Measurements from ENCODE around the gene PNPLA3. TPM values are rescaled to one million over a fixed set of nuclear protein-coding genes. Genes with fewer than 3 reads are reported as not detected.

The PNPLA3 gene
- total RNA-seq, 1 experiment from 2014 or later: 19.8 TPM

DNA sequence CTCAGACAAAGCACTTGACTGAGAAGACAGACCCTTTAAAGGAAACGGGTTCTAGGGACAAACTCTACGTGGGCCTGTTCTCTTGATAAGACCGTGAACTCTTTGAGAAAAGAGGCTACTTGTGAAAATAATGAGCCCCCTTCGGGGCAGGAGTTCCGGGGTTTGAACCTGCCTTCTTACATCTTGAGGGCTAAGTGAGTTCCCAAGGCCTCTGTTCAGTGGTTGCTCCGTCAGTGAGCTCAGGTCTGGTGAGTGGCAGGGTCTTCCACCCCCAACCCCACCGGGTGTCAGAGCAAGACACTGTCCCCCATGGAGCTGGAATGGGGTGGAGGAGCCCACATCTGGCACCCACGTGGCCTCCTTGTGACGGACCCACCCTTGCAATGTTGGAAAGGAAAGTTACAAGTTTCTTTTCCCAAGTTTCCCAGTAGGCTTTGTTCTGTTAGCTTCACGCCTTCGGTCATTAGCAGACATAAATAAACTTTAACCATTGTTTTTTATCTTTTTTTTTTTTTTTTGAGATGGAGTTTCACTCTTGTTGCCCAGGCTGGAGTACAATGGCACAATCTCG, 25.3 kb downstream of the PNPLA3 start (continued):
- TF ChIP-seq, protein P1, sequence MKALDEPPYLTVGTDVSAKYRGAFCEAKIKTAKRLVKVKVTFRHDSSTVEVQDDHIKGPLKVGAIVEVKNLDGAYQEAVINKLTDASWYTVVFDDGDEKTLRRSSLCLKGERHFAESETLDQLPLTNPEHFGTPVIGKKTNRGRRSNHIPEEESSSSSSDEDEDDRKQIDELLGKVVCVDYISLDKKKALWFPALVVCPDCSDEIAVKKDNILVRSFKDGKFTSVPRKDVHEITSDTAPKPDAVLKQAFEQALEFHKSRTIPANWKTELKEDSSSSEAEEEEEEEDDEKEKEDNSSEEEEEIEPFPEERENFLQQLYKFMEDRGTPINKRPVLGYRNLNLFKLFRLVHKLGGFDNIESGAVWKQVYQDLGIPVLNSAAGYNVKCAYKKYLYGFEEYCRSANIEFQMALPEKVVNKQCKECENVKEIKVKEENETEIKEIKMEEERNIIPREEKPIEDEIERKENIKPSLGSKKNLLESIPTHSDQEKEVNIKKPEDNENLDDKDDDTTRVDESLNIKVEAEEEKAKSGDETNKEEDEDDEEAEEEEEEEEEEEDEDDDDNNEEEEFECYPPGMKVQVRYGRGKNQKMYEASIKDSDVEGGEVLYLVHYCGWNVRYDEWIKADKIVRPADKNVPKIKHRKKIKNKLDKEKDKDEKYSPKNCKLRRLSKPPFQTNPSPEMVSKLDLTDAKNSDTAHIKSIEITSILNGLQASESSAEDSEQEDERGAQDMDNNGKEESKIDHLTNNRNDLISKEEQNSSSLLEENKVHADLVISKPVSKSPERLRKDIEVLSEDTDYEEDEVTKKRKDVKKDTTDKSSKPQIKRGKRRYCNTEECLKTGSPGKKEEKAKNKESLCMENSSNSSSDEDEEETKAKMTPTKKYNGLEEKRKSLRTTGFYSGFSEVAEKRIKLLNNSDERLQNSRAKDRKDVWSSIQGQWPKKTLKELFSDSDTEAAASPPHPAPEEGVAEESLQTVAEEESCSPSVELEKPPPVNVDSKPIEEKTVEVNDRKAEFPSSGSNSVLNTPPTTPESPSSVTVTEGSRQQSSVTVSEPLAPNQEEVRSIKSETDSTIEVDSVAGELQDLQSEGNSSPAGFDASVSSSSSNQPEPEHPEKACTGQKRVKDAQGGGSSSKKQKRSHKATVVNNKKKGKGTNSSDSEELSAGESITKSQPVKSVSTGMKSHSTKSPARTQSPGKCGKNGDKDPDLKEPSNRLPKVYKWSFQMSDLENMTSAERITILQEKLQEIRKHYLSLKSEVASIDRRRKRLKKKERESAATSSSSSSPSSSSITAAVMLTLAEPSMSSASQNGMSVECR (CRISPR knock-in tag; IDR thresholded peaks at IDR 0.05; ENCODE audit: borderline replicate concordance): no peak

DNA sequence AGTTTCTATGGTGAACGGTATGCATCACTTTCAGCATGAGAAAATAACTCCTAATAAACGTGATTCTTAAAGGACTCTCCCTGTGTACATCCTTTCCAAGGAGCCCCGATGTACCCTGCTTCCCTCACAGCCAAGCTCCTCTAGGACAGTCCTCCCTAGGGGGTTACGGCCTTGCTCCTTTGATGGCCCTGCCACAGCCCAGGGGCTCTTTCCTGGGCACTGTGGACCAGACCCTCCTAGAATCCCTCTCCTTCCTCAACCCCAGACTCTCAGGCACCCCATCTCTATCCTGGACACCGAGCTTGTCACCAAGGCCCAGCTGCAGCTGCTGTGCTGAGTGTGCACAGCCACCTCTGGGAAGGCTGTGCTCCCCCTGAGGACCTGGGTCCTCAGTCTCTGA, 27.8 kb downstream of the PNPLA3 start:
- Mint-ChIP-seq H3K27me3 (ENCODE audit: low read depth) (no peaks in the 10 kb centered on the region), H3K27ac (peak overlapping the region; percentile 47), H3K4me3 (no peak overlapping the region), H3K36me3 (peaks cover 16% of the 10 kb centered on the region), H3K9me3 (no peaks in the 10 kb centered on the region), H3K4me1 (peaks cover 15% of the 10 kb centered on the region)
- ChIA-PET POLR2A (no interaction called here), CTCF (interaction anchor here (1.2 to 2.6 kb wide), 4 partner anchors 29 to 674 kb away, joined by 3 to 14 read pairs (median 4); no protein-coding TSS in a partner anchor)
- no peak for DNase-seq (ENCODE audit: low spot score)
- no peak for ATAC-seq
- TF ChIP-seq ZNF396 (CRISPR knock-in tag; IDR thresholded peaks at IDR 0.05; ENCODE audit: borderline replicate concordance) (no peak), ELF4 (CRISPR knock-in tag; IDR thresholded peaks at IDR 0.05; ENCODE audit: low read depth) (no peak), JAZF1 (CRISPR knock-in tag; IDR thresholded peaks at IDR 0.05) (no peak), NR3C1 (CRISPR knock-in tag; conservative IDR thresholded peaks at IDR 0.05; ENCODE audit: low read depth) (no peak), SP1 (CRISPR knock-in tag; conservative IDR thresholded peaks at IDR 0.05) (no peak), ZNF317 (CRISPR knock-in tag; IDR thresholded peaks at IDR 0.05; ENCODE audit: borderline replicate concordance, low read depth) (no peak), NFATC4 (CRISPR knock-in tag; IDR thresholded peaks at IDR 0.05) (no peak), GABPB1 (CRISPR knock-in tag; IDR thresholded peaks at IDR 0.05) (no peak), CREM (CRISPR knock-in tag; IDR thresholded peaks at IDR 0.05) (no peak)
- TF ChIP-seq, protein P2, sequence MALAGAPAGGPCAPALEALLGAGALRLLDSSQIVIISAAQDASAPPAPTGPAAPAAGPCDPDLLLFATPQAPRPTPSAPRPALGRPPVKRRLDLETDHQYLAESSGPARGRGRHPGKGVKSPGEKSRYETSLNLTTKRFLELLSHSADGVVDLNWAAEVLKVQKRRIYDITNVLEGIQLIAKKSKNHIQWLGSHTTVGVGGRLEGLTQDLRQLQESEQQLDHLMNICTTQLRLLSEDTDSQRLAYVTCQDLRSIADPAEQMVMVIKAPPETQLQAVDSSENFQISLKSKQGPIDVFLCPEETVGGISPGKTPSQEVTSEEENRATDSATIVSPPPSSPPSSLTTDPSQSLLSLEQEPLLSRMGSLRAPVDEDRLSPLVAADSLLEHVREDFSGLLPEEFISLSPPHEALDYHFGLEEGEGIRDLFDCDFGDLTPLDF (CRISPR knock-in tag; IDR thresholded peaks at IDR 0.05): no peak
- TF ChIP-seq, protein P3, sequence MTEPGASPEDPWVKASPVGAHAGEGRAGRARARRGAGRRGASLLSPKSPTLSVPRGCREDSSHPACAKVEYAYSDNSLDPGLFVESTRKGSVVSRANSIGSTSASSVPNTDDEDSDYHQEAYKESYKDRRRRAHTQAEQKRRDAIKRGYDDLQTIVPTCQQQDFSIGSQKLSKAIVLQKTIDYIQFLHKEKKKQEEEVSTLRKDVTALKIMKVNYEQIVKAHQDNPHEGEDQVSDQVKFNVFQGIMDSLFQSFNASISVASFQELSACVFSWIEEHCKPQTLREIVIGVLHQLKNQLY (CRISPR knock-in tag; IDR thresholded peaks at IDR 0.05): no peak
- TF ChIP-seq, protein P4, sequence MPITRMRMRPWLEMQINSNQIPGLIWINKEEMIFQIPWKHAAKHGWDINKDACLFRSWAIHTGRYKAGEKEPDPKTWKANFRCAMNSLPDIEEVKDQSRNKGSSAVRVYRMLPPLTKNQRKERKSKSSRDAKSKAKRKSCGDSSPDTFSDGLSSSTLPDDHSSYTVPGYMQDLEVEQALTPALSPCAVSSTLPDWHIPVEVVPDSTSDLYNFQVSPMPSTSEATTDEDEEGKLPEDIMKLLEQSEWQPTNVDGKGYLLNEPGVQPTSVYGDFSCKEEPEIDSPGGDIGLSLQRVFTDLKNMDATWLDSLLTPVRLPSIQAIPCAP (CRISPR knock-in tag; IDR thresholded peaks at IDR 0.05): no peak
- TF ChIP-seq, protein P5, sequence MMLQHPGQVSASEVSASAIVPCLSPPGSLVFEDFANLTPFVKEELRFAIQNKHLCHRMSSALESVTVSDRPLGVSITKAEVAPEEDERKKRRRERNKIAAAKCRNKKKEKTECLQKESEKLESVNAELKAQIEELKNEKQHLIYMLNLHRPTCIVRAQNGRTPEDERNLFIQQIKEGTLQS (CRISPR knock-in tag; conservative IDR thresholded peaks at IDR 0.05): no peak

DNA sequence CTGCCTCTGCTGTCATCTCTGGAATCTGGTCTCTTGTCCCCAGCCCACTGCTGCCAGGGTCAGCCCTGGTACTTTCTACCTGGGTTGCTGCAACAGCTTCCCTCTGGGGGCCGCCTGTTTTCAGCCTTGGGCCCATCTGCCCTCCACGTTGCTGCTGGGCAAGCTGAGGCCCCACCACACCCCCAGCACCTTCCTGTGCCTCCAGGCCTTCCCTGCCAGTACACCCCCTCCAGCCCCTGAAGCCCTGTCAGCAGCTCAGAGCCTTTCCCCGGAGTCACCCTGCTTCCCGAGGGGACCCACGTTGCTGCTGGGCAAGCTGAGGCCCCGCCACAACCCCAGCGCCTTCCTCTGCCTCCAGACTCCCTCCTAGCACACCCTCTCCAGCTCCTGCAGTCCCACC, 28.4 kb downstream of the PNPLA3 start:
- Mint-ChIP-seq H3K27me3 (ENCODE audit: low read depth) (no peaks in the 10 kb centered on the region), H3K4me1 (peaks cover 21% of the 10 kb centered on the region), H3K36me3 (peaks cover 11% of the 10 kb centered on the region), H3K9me3 (no peaks in the 10 kb centered on the region), H3K27ac (peak overlapping the region; percentile 47; the same call in 1 of the 2 replicates), H3K4me3 (no peak overlapping the region)
- CTCF ChIA-PET: interaction anchor here (1.1 to 2.6 kb wide), 6 partner anchors 25 to 673 kb away, joined by 3 to 14 read pairs (median 4); no protein-coding TSS in a partner anchor
- TF ChIP-seq, protein P1 (CRISPR knock-in tag; IDR thresholded peaks at IDR 0.05; ENCODE audit: borderline replicate concordance): no peak
- TF ChIP-seq, protein P6, sequence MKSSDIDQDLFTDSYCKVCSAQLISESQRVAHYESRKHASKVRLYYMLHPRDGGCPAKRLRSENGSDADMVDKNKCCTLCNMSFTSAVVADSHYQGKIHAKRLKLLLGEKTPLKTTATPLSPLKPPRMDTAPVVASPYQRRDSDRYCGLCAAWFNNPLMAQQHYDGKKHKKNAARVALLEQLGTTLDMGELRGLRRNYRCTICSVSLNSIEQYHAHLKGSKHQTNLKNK (CRISPR knock-in tag; IDR thresholded peaks at IDR 0.05): no peak
- ATAC-seq: peak; percentile 5
- POLR2A ChIA-PET: no interaction called here
- DNase-seq (ENCODE audit: low spot score): no peak
